GM19099 (cell line): ENCODE measurements around the gene PTPN7.

Experiments used
- POLR2A ChIP-seq: IDR thresholded peaks from 3 replicates; pipeline ENCODE4 v1.6.1; 2011; ENCODE audit warnings: low read depth; ENCODE audit not compliant: insufficient read length; ENCODE audit errors: extremely low read depth

PTPN7 gene

DNA sequence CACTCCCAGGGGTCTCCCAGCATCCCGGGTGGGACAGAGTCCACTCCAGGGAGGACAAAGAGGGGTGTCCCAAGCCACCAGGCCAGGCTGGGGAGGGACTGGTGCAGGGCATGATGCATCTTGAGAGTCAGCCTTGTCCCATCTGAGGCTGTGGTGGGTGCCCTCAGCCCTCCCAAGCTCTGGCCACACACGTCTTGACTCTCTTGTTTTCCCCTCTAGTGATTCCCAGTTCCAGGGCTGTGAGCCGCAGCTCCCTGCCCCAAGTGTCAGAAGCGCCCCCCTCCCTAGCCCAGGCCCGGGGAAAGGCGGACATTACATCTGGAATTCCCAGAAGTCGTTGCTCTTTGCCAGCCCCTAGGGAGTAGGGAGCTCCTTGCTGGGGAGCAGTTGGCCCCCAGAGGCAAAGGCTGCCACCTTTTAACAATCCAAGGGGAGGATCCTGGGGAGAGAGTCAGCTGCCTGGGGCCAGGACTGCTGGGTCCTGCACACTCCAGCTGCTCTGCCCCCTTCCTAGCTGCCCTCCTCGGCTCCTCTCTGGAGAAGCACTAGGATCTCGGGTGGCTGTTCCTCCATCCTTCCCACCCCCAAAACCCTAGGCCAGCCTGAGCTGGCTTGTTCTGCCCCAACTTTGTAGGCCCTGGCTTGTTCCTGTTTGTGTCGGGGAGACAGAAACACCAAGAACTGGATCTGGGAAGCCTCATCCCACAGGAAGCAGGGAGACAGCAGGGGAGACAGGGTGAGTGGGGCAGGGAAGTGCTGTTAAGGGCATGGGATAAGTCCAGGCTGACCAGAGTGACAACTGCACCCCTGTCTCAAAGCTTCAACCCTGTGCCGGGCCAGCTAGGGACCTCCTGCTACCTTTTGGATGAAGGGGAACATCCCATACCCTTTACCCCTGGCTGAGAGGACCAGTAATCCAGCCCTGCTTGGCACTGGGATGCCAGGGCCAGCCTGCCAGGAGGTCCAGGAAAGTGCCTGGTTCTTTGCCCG, 3.2 kb upstream of the PTPN7 start:
- TF ChIP-seq POLR2A: no peak

DNA sequence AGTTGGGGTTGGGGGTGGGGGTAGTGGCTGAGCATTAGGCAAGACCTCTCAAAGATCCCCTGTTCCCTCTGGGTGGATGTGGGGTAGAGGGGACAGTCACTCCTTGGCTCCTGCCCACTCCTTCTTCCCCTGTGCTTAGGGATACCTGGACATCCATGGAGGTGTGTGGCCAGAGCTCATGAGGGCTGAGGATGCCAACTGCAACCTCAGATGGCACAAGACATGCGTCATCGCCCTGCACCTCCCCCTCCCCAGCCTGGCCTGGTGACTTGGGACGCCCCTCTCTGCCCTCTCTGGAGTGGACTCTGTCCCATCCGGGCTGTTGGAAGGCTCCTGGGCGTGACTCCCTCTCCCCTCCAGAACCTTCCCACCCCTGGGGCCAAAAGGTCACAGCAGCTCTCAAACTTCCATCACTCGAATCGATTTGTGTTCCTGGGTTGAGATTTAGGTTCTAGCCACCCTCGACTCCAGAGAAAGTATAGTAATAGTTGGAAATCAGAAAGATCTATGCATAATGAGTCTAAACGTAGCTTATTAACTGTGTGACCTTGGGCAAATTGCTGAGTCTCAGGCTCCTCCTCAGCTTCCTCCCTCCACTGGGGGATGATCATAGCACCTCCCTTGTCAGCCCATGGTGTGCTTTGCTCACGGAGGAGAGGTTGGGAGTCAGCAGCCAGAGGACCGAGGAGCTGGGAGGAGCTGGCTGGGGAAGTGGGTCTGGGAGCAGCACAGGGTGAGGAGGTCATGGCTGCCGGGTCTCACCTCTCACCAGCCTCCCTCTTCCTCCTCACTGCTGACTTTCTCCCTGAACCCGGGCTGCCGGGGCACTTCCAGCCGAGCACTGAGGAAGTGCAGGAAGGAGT, 2.2 kb upstream of the PTPN7 start:
- TF ChIP-seq POLR2A: no peak

DNA sequence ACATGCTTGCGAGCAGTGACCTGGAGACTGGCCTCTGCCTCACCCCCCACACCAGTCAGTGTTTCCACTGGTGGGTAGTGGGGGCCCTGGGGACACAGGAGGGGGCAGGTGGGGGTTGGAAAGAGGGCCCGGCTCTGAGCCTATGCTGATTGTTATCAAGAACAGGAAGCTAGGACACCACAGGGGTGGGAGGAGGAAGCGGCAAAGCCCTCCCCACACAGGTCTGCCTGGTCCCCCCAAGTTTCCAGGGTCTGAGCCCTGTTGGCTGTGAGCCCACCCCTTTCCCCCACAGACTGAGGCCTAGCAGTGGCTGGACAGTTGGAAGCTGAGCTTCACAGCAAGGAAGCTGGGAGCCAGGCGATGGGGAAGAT, 1.6 kb upstream of the PTPN7 start:
- no peak for TF ChIP-seq POLR2A

GRCh38 chr1:202161151-202162046, 997 bp upstream of the PTPN7 start:
- TF ChIP-seq POLR2A: peak; percentile 2

DNA sequence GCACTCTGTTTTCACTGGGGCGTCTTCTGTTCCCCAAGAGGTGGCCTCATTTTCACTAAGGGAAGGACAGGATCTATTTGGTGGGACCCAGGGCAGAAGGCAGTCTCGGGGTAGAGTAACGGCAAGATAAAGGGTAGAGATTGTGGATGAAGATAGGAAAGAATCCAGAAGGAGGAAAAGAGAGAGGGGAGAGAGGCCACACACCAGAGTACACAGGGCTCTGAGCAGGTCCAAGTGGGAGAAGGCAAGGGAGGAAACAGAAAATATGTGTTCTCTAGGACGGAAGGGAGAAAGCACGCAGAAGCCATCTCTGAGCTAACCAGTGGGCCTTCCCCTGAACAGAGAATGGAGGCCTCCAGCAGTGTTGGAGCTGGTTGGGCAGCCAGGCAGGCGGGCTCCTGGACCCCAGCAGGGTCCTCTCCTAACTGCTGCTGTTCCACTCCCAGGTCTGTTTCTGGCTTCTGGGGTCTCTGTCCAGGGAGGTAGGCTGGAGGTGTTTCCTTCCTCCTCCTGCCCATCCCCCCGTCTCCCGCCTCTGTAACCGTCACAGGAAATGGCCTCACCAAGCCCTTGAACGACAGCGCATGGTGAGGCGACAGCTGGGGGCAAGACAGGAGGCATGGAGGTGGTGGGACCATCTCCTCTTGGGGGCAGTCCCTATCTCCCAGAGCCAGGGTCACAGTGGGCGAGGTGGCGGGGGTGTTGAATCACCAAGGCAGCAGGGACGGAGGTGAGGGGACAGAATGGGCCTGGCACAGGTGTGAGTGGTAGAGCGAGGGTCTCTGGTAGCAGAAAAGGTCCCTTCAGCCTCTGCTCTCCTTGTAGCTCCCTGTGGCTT, 649 bp downstream of the PTPN7 start:
- peak; percentile 60 for TF ChIP-seq POLR2A

- peak; percentile 65 for TF ChIP-seq POLR2A
Measured at GRCh38 chr1:202158810-202159533, 1.4 kb downstream of the PTPN7 start.

DNA sequence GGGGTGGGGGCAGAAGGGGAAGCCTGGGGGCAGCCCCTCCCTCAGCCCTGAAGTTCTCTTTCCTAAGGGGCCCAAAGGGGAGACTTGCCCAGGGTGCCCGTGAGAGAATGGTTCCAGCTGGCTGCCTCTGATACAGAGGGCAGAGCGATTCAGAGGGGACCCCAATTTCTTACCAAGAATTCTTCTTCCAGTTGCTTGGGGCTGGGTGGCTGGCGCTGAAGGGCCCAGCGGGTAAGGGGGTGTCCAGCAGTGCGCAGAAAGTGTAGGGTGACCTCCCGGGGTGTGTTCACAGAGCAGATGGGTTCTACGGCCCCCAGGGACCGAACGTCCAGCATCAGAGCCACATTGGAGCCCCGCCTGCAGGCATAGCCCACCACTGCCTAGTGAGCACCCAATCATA, 2.5 kb downstream of the PTPN7 start:
- no peak for TF ChIP-seq POLR2A

DNA sequence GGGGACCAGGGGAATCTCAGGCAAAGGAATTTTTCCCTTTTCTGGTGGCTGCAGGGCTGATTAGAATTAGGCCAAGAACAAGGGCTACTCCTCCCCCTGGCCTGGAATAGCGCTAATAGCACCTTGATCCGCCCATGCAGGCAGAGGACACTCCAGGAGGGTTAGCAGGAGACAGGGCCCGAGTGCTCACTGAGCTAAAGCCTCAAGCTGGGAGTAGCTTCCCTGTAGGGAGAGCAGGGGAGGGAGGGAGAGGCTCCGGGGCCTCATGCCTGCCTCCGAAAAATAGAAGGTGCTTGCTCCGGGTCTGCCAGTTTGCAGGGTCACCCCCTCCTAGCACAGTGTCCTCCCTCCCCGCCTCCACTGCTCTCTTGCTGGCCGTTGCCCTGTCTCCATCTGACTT, 3.8 kb downstream of the PTPN7 start:
- no peak for TF ChIP-seq POLR2A

- TF ChIP-seq POLR2A: no peak
Measured at GRCh38 chr1:202155478-202156021, 4.9 kb downstream of the PTPN7 start.

DNA sequence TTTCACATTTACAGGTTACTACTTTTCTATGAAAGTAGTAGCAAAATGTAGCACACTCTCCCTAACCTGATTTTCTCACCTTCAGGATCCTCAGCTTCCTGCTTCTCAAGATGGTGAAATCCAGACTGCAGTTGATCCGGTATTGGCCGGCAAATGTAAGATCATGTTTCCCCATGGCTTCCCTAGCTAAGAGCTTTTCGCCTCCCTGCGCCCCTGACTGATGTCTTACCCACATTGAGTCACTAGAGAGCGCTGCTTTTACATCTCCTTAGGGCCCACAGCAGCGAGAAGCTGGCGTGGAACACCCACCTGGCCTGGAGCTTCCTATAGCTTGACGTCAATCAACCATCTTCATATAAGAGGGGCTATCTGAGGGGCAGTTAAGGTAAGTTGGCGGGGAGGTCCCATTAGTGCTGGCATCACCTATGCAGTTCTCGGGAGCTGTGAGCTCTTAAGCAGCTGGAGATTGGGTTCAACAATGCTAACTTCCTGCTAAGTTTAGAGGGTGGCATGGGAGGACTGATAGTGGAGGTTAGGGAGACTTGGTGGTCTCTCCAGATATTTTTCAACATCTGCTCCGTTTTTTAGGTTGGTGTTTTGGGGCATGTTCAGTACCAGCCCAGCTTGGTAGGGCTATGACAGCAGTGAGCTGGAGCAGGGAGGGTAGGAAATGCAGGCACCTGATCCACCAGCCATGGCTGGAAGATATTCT, 5.5 kb downstream of the PTPN7 start:
- TF ChIP-seq POLR2A: no peak

- TF ChIP-seq POLR2A: no peak
Measured at GRCh38 chr1:202154148-202154765, 6.1 kb downstream of the PTPN7 start.

DNA sequence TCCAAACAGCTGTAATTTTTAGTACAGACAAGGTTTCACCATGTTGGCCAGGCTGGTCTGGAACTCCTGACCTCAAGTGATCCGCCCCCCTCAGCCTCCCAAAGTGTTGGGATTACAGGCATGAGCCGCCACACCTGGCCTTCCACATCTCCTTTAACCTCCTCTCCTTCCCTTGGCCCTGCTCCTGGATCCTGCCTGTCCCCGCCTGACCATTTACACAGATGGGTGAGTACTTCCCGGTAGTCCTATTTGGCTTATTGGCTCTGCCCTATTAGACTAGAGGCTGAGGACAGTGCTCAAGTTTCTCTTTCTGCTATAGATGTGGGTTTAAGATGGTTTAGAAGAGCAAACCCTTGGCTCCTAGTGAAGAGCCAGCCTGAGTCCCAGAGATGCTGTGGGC, 7.1 kb downstream of the PTPN7 start:
- TF ChIP-seq POLR2A: no peak
